CD4-positive, alpha-beta T cell treated with Interleukin-1 beta for 1 hour (primary cell): Measurements from ENCODE around the gene DCC.

Experiments used
- DNase-seq, 2 donors: peaks; one replicate each; pipeline ENCODE4 v3.0.0-alpha.2; 2020 to 2022

The DCC gene

DNA sequence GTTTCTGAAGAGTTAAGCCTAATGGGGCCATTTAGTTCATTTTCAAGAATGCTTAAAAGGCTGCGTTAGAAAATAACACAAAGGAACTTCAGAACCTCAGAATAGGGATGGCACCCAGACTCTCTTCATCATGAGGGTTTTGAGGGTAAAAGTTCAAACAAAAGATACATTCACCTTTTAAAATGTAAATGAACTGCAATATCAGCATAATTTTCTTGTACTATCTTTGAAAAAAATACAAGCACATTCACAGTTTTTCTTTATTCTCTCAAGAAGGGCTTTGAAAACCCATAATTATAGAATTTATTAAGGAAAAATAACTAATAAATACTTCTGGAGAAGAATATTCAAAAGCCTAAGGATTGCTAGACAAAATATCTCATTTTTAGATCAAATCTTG is 791.0 kb downstream of the DCC start:
- no peak for DNase-seq

DNA sequence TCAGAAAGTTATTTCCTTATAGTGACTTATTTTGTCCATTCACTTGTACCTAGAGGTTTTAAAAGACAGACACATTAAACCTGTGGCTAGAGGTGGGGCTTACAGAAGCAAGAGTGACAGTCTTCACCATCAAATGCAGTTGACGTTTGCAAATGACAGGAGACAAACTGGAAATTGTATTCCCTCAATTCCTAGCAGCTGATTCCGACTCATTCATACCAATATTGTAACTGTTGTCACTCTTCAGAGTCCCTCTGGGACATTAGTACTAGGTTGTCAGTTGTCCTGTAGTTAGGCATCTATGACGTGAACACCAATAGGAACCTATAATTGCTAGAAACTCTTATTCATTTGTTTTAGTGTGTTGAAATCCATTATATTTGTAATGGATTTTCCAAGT is 794.7 kb downstream of the DCC start:
- DNase-seq: no peak

DNA sequence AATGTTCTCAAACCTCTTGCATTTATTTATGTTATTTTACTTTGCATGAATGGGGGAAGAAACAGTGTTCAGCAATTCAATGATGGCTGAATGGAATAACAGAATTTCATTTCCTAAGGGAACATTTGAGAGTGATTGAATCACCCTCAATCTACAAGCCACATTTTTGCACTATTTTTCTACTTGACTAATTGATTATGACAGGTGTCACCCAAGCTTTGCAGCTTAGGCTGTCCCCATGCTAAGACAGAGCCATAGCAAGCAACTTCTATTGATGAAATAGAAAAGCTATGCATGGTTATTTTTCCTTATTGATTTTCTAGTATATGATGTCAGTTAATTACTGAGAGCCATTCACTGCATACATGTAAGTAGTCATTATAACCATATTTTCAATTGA is 795.7 kb downstream of the DCC start:
- no peak for DNase-seq

DNA sequence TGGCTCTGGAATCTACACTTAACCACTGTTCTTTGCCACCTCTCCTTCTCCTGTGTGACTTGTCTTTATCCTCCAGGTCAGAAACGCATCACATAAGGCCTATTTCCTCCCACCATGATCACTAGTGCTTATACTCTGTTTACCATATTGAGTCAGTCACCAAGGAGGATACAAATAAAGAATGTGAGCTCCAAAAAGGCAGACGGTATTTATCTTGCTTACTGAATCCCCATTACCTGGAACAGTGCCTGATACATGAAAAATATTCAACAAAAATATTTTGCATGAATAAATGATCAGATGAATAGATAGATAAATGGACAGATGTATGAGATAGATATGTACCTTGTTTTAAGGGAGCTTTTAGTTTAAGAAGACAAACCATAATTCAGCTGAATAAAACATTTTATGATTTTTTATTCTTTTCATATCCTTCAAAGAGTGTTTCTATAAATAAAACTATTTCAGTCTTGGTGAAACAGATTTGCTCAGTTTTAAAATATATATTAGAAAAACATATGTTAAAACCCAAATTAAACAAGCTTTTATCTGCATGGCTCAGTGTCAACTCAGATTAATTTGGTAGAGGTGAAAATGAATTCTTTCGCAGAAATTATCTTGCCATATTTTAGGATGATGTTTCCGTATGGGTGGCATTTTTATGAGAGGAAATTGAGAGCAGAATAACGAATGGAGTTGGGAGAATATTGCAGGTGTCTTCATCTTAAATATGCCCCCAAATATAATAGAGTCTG is 799.9 kb downstream of the DCC start:
- DNase-seq: no peak

DNA sequence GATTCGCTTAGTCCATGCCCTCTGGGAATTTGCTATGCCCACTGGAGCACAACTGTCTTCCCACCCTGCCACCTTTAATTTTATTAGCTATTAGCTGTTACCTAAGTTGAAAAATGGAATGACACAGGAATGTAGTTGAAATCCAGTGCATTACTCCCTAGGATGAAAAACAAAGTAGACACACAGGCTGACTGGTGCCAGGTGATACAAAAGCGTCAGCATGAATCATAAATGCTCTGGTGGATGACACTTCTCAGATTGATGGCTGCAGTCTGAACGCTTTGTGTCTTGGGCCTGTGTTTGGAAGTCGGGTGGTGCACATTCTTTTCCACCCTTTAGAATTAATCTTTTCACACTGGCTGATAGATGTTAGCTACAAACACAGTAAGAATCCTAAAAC is 802.0 kb downstream of the DCC start:
- DNase-seq: no peak

DNA sequence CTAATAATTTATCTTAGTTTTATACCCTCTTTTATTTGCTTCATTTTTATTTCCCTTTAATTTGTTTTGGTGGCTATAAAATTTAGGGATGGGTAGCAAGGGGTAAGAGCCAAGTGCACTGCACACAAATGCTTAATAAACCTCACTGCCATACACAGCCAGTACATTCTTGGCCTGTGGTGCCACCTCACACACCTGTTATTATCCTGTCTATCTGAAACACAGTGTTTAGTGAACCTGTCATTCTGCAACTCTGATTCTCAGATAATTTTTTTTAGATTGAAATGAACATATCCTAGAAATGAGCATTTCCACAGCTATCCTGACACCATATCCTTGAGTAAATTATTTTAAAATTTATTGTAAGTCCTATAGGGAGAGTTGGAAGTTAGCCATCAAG is 807.5 kb downstream of the DCC start:
- DNase-seq: no peak

DNA sequence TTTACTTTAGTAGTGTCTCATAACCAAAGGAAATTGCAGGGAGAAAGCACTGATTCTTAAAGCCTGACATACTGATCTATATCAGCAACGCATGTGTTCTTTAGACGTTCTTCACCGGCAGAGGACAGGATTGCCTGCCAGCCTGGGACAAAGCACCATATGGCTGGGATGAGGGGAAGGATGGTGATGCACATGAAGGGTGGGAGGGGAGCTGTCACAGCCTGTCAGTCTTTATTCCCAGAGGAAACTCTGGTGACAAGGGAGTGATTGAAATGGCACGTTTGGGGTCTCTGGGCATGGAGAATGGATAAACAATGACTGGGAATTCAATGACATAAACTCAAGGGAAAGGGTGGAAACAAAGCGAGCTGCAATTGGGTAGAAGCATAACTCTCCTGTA is 808.1 kb downstream of the DCC start:
- no peak for DNase-seq

DNA sequence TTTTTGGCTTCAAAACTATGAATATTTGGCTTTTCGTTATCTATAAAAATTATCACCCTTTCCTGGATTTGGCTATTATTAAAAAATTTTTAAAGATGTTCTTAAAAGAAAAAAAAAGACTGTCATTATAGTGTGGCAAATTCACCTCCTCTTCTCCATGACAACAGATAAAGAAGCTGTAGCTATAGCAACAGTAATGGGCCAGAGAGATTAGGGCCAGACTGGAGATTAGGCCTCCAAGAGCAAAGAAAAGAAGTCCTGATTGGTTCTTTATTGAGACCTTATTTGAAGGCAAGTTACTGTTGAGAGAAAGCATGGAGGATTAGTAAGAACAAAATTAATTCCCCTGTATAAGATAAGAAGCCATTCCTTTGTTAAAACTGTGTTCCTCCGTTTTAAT is 812.5 kb downstream of the DCC start:
- no peak for DNase-seq

DNA sequence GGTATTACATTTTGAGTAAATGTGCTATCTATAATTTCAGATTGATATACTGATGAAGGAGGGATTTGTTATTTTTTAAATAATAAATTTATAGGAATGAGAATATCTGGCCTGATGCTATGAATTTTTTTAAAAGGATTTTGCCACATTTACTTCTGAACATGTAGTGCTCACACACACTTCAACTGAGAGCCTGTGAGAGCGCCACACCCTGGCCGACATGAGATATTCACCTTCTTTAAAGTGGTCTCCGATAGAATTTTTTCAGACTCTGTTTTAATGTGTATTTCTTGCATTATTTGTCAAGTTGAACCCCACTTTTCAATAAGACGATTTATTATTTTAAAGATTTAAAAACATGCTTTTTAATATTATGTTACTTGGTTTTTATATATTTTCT is 813.3 kb downstream of the DCC start:
- no peak for DNase-seq

DNA sequence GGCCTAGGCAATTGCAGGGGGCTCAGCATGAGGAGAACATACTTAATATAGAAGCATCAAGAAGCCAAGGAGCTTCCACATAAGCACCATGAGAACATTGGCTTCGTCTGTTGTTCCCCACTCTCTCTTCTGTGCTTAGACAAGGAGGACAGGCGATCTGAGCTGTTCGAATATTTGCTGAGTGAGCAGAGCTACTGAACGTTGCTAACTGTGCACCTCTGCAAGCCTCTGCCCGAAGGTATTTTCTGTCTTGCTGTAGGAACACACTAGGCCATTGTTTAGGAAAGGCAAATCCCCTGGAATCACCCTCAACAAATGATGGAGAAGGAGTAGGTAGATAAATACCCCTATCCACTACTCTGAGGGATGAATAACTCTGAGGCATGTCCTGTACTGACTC is 813.8 kb downstream of the DCC start:
- DNase-seq: no peak

DNA sequence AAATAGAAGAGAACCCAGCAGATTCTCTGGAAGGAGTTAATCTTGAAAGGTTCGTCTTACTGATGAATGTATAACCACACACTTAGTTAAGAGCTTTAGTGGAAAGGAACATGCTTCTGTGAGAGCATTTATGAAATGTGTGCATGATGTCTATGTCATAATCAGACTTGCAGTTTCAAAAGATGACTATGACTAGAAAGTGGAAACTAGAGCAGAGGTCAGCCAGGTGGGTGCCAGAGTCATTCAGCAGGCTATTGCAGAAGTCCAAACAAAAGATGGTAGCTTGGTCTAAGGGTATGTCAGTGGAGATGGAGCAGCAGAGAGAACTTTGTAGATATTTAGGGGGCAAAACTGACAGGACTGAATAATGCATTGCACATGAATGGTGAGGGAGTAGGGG is 825.8 kb downstream of the DCC start:
- no peak for DNase-seq

DNA sequence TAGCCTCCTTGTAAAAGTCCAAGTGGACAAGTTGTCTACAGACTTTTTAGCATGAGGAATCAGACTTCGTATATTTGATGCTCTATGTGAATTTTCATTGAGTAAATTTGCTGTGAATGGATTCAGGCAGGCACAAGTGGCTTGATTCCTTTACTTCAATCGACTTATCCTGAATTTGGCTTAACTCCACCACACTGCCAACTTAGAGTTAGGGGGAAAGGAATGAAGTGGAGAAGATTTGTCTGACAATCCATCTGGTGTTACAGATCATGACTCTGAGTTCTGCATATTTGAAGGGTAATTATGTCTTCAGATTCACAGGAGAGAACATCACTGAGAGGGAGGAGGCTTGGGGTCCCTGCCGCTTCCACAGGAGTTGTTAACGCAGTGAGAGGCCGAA is 829.3 kb downstream of the DCC start:
- no peak for DNase-seq

DNA sequence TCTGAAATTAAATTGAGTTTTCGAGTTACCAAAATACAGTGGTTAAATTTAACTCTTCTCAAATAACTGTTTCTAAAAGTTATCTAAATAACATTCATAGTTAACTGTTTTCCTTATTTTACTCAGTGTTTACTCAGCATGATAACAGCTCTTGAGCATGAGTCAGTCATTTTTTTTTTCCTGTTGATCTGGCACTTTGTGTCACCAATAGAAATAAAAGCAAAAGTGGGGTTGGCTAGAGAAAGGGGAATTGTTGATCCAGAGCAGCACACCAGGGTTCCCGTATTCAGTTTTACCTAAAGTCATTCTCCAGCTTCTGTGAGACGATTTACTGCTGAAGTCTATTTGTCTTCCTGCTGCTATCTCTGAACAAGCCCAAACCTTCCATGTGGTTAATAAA is 851.6 kb downstream of the DCC start:
- DNase-seq: no peak

DNA sequence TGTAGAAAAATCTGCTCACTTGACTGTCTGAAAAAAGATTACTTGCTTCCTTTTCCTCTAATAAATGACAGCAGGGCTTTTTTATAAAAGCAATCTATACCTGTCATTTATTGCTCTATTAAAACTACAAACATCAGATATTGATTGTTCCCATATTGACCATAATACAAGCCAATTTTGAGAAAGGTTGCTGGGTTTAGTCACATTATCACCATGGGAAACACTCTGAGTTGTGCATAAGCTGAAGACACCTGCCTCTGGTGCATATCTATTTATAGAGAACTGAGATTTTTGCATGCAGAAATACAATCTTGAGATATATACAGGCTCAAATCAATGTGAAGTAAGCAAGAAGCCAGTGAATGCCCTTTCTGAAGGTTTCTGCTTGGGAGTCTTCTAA is 853.9 kb downstream of the DCC start:
- DNase-seq: no peak

DNA sequence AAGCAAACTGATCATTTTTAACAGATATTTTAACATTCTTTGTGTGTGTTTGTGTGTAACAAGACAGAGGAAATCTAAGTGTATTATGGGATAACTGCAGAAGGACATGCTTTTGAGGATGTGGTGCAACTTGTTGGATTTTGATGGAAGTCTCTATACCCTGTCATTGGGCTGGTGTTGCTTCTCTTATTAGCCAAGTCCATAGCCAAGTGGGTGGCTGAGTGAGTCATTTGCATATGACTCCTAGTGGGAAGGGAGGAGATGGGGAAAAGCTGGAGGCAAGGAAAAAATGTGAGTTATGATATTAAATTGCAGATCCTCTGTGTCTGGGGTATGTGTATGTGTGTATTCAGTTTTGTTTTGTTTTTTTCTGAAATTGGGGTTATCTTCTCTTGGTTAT is 879.9 kb downstream of the DCC start:
- no peak for DNase-seq

DNA sequence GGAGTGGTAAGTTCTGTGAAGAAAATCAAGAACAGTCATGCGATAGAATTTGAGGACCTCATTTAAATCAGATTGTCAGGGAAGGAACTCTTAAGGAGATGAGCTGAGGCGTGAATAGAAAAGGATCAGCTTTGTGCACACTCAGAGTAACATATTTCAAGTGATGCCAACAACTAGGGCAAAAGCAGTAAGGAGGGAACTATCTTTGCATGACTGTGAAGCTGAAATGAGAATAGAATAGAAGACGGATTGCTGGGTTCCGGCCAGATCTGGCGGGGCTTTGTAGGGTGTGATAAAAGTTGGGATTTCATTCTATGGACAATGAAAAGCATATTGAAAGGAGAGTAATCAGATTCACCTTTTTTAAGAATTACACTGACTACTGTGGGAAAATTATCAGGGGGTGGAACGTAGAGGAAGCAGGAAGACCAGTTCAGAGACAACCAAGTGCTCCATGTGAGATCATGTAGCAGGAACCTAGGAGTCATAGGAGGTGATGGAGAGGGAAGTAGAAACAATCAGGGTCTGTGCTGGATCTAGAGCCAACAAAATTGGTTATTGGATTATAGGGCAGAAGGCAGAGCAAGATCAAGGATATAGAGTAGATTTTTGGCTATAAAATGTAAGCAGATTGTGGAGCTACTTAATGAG is 884.3 kb downstream of the DCC start:
- DNase-seq: no peak

DNA sequence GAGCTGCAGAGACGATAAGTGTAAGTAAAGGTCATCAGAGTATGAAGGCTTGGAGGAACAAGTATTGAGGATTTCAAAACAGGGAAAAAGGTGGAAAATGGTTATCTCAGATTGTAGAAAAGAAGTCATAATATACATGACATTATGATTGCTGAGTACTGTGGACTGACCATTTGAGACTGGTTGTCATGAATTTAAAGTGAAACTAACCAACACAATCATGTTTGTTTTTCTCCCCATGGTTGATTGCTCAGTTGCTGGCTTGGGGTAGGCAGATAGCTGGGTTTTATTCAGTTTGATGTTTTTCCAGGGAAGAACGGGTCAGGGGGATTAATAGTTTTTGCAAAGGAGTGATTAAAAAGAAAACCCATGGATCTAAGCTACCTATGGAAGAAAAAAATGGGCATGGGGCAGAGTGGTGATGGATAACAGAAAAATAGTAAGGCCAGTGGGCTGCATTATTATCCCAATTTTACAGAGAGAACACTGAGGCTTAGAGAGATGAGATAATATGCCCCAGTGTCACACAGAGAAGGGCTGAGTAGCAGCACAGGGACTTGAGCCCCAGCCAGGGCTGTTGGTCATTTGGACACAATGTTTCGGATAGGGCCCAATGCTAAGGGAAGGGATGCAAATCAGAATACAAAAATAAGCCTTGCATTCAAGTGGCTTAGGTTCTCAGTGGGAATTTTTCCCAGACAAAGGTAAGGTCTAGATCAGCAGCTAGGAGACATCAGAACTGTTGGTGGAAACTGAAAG is 885.7 kb downstream of the DCC start:
- DNase-seq: no peak

DNA sequence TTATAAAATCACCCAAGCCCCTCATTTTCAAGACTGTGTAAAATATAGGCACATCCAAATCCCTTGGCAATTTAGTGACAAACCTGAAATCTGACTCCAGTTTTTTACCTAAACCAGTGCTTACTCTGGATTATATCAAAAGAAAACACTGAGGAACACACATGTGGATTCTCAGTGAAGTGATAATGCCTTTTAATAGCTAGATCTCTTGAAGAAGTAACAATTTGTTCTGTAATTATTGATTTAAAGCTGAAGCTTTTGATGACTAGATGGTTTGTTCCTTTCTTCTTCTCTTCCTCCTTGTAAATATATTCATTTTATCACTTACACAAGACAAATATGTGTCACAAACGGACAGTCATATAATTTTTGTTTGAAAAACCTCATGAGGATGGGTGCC is 894.6 kb downstream of the DCC start:
- DNase-seq: no peak

DNA sequence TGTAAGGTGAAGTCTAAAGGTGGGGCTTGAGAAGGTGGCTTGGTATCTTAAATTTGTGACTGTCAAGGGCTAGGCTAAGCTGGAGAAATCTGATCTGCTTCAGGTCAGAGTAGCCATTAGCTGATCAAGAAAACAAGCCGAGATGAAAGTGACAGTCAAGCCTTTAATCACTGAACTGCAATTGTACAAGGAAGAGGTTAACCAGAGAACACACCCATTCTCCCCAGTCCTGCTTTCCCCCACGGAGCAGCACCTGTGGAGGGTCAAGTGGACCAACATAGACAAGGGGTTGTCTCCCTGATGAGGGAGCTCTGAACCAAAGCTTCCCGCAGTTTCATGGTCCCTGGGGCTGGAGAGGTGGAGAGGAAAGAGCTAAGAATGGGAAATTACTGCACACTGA is 901.2 kb downstream of the DCC start:
- no peak for DNase-seq

DNA sequence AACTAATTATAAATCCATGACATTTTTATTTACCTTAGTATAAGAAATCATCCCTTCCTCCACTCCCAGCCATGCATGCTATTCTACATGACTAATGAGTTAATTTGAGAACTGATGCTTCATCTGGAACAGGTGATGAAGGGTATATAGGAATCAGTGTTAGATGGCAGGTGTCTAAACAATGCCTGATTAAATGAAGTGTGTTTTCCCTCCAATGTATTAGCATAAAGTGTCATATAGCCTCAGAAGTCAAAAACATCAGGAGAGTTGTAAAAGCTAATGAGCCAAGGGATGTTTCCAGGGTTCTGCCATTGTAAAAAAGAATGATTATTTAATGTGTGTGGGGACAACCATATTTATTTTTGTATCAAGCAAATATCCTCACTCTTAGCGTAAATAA is 913.8 kb downstream of the DCC start:
- no peak for DNase-seq

DNA sequence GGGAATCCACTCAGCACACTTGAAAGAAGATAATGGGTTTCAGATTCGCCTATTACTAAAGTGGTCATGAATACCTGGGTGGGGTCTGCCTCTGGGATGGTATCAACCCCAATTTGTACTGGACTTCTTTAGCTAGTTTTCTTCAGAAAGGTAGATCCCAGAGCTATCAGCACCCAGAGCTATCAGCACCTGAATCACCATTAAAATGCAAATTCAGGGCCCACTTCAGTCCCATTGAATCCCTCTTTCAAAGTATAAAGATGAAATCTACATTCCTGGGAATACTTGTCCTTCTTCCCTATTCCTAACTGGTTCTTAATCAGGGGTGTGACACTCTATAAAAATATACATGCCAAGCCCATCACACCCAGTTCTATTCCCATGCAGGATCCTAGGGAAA is 914.3 kb downstream of the DCC start:
- DNase-seq: no peak

DNA sequence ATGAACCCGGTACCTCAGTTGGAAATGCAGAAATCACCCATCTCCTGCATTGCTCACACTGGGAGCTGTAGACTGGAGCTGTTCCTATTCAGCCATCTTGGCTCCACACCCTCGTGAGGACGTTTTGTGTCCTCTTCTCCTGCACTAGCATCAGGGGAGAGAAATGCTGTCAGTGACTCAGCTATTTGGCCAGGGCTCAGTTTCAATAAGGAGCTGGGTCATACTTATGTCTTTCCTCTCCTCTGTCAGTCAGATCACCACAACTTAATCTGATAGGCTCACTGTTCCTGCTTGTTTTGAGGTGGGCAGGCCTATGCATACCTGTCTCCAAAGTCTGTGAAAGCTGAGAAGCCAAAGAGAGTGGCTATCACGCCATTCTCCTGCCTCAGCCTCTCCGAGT is 921.2 kb downstream of the DCC start:
- DNase-seq: no peak

DNA sequence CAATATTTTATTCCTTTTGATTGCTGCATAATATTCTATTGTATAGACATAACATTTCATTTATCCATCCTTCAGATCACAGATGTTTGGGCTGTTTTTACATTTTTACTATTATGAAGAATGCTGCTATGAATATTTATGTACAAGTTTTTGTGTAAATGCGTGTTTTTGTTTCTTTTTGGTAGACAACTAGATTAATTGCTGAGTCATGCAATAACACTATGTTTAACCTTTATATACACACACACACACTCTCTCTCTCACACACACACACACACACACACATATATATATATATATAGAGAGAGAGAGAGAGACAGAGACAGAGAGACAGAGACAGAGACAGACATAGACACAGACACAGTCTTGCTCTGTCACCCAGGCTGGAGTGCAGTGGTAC is 926.9 kb downstream of the DCC start:
- no peak for DNase-seq

DNA sequence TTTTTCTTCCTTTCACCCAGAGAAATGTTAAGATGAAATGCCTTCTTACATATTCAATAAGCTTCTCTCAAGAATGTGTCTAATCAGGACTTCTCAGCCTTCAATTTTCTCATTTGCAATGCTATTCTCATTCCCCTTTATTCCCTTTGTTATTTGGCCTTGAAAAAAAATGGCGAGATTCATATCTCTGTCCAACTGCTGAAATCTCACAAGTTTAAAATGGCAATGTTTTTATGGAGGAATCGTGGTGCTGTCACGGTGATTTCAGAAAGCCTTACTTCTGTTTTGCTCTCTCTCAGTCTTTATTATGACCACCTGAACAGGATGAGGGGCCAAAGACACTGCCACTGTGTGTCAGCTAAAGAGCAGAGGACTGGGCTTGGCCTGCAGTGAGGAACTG is 928.5 kb downstream of the DCC start:
- no peak for DNase-seq
